ENCODE measurements around the gene RPS27.

RPS27 gene

GRCh38 chr1:153990468-153991150 is at the start of gene RPS27:
Gene RPS27 (plus strand): TSS chr1:153990762. CDS start chr1:153990797, 35 bp downstream.
- Histone ChIP-seq H3K27me3 (ENCODE audit: insufficient read depth, low read length, poor library complexity, severe bottlenecking) (no peaks in the 10 kb centered on the region), H2AFZ (ENCODE audit: low read length) (peak within 1 kb of the TSS; percentile 92), H3K79me2 (ENCODE audit: insufficient read depth, low read length) (peaks cover 35% of the 10 kb centered on the region), H3F3A (ENCODE audit: low read depth) (0 out of 2 replicates have a peak, but pooled peaks cover 8% of the 10 kb centered on the region), H3K4me3 (ENCODE audit: low read length, poor library complexity, severe bottlenecking) (peak within 1 kb of the TSS; percentile 85), H3K4me1 (ENCODE audit: insufficient read depth, low read length, poor library complexity, severe bottlenecking) (peaks cover 28% of the 10 kb centered on the region), H3K9ac (ENCODE audit: low read depth, low read length, poor library complexity, severe bottlenecking) (peak within 1 kb of the TSS; percentile 93), H3K9me2 (replicated peaks; ENCODE audit: low read depth, low read length) (no peaks in the 10 kb centered on the region), H3K36me3 (ENCODE audit: insufficient read depth, low read length) (peaks cover 23% of the 10 kb centered on the region), H3K9me3 (ENCODE audit: insufficient read depth, low read depth, low read length) (no peaks in the 10 kb centered on the region), H3K4me2 (ENCODE audit: low read depth, low read length, poor library complexity, severe bottlenecking) (peak within 1 kb of the TSS; percentile 95), H4K20me1 (ENCODE audit: insufficient read depth, low read length, poor library complexity, severe bottlenecking) (peaks cover 24% of the 10 kb centered on the region)
- no peak for TF ChIP-seq EZH2phosphoT487 (IDR thresholded peaks at IDR 0.05; ENCODE audit: borderline replicate concordance)
- TF ChIP-seq, protein P1, sequence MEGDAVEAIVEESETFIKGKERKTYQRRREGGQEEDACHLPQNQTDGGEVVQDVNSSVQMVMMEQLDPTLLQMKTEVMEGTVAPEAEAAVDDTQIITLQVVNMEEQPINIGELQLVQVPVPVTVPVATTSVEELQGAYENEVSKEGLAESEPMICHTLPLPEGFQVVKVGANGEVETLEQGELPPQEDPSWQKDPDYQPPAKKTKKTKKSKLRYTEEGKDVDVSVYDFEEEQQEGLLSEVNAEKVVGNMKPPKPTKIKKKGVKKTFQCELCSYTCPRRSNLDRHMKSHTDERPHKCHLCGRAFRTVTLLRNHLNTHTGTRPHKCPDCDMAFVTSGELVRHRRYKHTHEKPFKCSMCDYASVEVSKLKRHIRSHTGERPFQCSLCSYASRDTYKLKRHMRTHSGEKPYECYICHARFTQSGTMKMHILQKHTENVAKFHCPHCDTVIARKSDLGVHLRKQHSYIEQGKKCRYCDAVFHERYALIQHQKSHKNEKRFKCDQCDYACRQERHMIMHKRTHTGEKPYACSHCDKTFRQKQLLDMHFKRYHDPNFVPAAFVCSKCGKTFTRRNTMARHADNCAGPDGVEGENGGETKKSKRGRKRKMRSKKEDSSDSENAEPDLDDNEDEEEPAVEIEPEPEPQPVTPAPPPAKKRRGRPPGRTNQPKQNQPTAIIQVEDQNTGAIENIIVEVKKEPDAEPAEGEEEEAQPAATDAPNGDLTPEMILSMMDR (conservative IDR thresholded peaks at IDR 0.05; ENCODE audit: low read length): no peak

GRCh38 chr1:153941826-153942725 is 48.5 kb upstream of the RPS27 start:
- peaks cover 21% of the 10 kb centered on the region for H3K4me1 ChIP-seq (ENCODE audit: insufficient read depth, low read length, poor library complexity, severe bottlenecking)
- H3K4me2 ChIP-seq (ENCODE audit: low read depth, low read length, poor library complexity, severe bottlenecking): no peak overlapping the region
- no peaks in the 10 kb centered on the region for H3K9me2 ChIP-seq (replicated peaks; ENCODE audit: low read depth, low read length)
- no peak overlapping the region for H3K9ac ChIP-seq (ENCODE audit: low read depth, low read length, poor library complexity, severe bottlenecking)
- H2AFZ ChIP-seq (ENCODE audit: low read length): no peak overlapping the region
- H3K27me3 ChIP-seq (ENCODE audit: insufficient read depth, low read length, poor library complexity, severe bottlenecking): no peaks in the 10 kb centered on the region
- no peak for TF ChIP-seq EZH2phosphoT487 (IDR thresholded peaks at IDR 0.05; ENCODE audit: borderline replicate concordance)
- TF ChIP-seq, protein P1 (conservative IDR thresholded peaks at IDR 0.05; ENCODE audit: low read length): no peak
- peaks cover 23% of the 10 kb centered on the region for H4K20me1 ChIP-seq (ENCODE audit: insufficient read depth, low read length, poor library complexity, severe bottlenecking)
- no peaks in the 10 kb centered on the region for H3F3A ChIP-seq (ENCODE audit: low read depth)
- H3K4me3 ChIP-seq (ENCODE audit: low read length, poor library complexity, severe bottlenecking): no peak overlapping the region
- peaks cover 42% of the 10 kb centered on the region; the same call in 1 of the 2 replicates for H3K36me3 ChIP-seq (ENCODE audit: insufficient read depth, low read length)
- H3K79me2 ChIP-seq (ENCODE audit: insufficient read depth, low read length): peaks cover 37% of the 10 kb centered on the region
- no peaks in the 10 kb centered on the region for H3K9me3 ChIP-seq (ENCODE audit: insufficient read depth, low read depth, low read length)

- TF ChIP-seq, protein P1 (conservative IDR thresholded peaks at IDR 0.05; ENCODE audit: low read length): no peak
- TF ChIP-seq EZH2phosphoT487 (IDR thresholded peaks at IDR 0.05; ENCODE audit: borderline replicate concordance): no peak
- no peak overlapping the region for H3K4me3 ChIP-seq (ENCODE audit: low read length, poor library complexity, severe bottlenecking)
- H3K9me3 ChIP-seq (ENCODE audit: insufficient read depth, low read depth, low read length): no peaks in the 10 kb centered on the region
- H3K36me3 ChIP-seq (ENCODE audit: insufficient read depth, low read length): peaks cover 39% of the 10 kb centered on the region; the same call in 1 of the 2 replicates
- H3K9ac ChIP-seq (ENCODE audit: low read depth, low read length, poor library complexity, severe bottlenecking): no peak overlapping the region
- H3K9me2 ChIP-seq (replicated peaks; ENCODE audit: low read depth, low read length): no peaks in the 10 kb centered on the region
- no peak overlapping the region for H3K4me2 ChIP-seq (ENCODE audit: low read depth, low read length, poor library complexity, severe bottlenecking)
- no peak overlapping the region for H2AFZ ChIP-seq (ENCODE audit: low read length)
- no peaks in the 10 kb centered on the region for H3K27me3 ChIP-seq (ENCODE audit: insufficient read depth, low read length, poor library complexity, severe bottlenecking)
- peaks cover 23% of the 10 kb centered on the region for H4K20me1 ChIP-seq (ENCODE audit: insufficient read depth, low read length, poor library complexity, severe bottlenecking)
- H3F3A ChIP-seq (ENCODE audit: low read depth): no peaks in the 10 kb centered on the region
- H3K79me2 ChIP-seq (ENCODE audit: insufficient read depth, low read length): peaks cover 37% of the 10 kb centered on the region
- peaks cover 21% of the 10 kb centered on the region for H3K4me1 ChIP-seq (ENCODE audit: insufficient read depth, low read length, poor library complexity, severe bottlenecking)
These were observed 47.6 kb upstream of the RPS27 start for GRCh38 chr1:153942766-153943549.

Data from Loucy (cell line).